Dendritic cell treated with granulocyte-macrophage colony-stimulating factor and Interleukin-4, amounts not matched to agents 40 ng/mL and 50 ng/mL, for 4 days (primary cell): Measurements from ENCODE around the gene TDRKH.
"Not testable (repeated sequence)": the region's sequence is repeated elsewhere in the genome, so short reads cannot be mapped to it uniquely, and the experiment has no call there.

Experiments
- H3K27ac Mint-ChIP-seq: one replicate; pipeline ENCODE4 v1.8.0; 2022; ENCODE audit warnings: mild to moderate bottlenecking, mixed read lengths
- H3K27me3 Mint-ChIP-seq: one replicate; pipeline ENCODE4 v1.8.0; 2022; ENCODE audit warnings: mild to moderate bottlenecking, mixed read lengths
- H3K36me3 Mint-ChIP-seq: one replicate; pipeline ENCODE4 v1.8.0; 2022; ENCODE audit warnings: low read depth, mixed read lengths
- H3K4me1 Mint-ChIP-seq: one replicate; pipeline ENCODE4 v1.8.0; 2022; ENCODE audit warnings: low read depth, mixed read lengths
- H3K4me3 Mint-ChIP-seq: one replicate; pipeline ENCODE4 v1.8.0; 2022; ENCODE audit warnings: mild to moderate bottlenecking, moderate library complexity, mixed read lengths
- H3K9me3 Mint-ChIP-seq: one replicate; pipeline ENCODE4 v1.8.0; 2022; ENCODE audit warnings: mixed read lengths
- intact Hi-C: fragments of 100-400 bp; cut with micrococcal nuclease; formaldehyde crosslinking; loops from one replicate; pipeline ENCODE4 v1.15.0; 2022

TDRKH gene

GRCh38 chr1:151776665-151777062 lies 13.6 kb downstream of the TDRKH start:
- no peaks in the 10 kb centered on the region for H3K9me3 Mint-ChIP-seq
- H3K4me1 Mint-ChIP-seq = peaks cover 39% of the 10 kb centered on the region
- no peak overlapping the region for H3K4me3 Mint-ChIP-seq
- intact Hi-C loops = no loop called here
- peaks cover 99% of the 10 kb centered on the region for H3K36me3 Mint-ChIP-seq
- no peaks in the 10 kb centered on the region for H3K27me3 Mint-ChIP-seq
- H3K27ac Mint-ChIP-seq = no peak overlapping the region

- no peak overlapping the region for H3K4me3 Mint-ChIP-seq
- no peaks in the 10 kb centered on the region for H3K27me3 Mint-ChIP-seq
- H3K36me3 Mint-ChIP-seq = peaks cover 99% of the 10 kb centered on the region
- no peaks in the 10 kb centered on the region for H3K9me3 Mint-ChIP-seq
- peaks cover 39% of the 10 kb centered on the region for H3K4me1 Mint-ChIP-seq
- peak overlapping the region; percentile 59 for H3K27ac Mint-ChIP-seq
- intact Hi-C loops = no loop called here
These were observed 14.2 kb downstream of the TDRKH start for GRCh38 chr1:151775894-151776664.

- H3K36me3 Mint-ChIP-seq = peaks cover 95% of the 10 kb centered on the region
- H3K4me3 Mint-ChIP-seq = no peak overlapping the region
- peaks cover 3% of the 10 kb centered on the region for H3K27me3 Mint-ChIP-seq
- H3K27ac Mint-ChIP-seq = no peak overlapping the region
- H3K4me1 Mint-ChIP-seq = peaks cover 37% of the 10 kb centered on the region
- no peaks in the 10 kb centered on the region for H3K9me3 Mint-ChIP-seq
- intact Hi-C loops = no loop called here
These were observed 15.9 kb downstream of the TDRKH start for GRCh38 chr1:151774256-151774922.

- H3K36me3 Mint-ChIP-seq = peaks cover 92% of the 10 kb centered on the region
These were observed 16.6 kb downstream of the TDRKH start for GRCh38 chr1:151773702-151774101.

GRCh38 chr1:151769270-151769669 lies 21.0 kb downstream of the TDRKH start:
- intact Hi-C loops = loop anchor here (10.0 kb wide), 1 partner anchor 66 kb away; the partner anchor contains the start of genes C2CD4D and RORC

More at GRCh38 chr1:151773702-151774101, 16.6 kb downstream of the TDRKH start:
- Mint-ChIP-seq H3K27ac (no peak overlapping the region), H3K9me3 (no peaks in the 10 kb centered on the region), H3K4me1 (peaks cover 38% of the 10 kb centered on the region), H3K27me3 (peaks cover 3% of the 10 kb centered on the region), H3K4me3 (no peak overlapping the region)
- intact Hi-C loops = no loop called here

GRCh38 chr1:151768351-151769066 lies 21.8 kb downstream of the TDRKH start:
- H3K9me3 Mint-ChIP-seq, H3K27me3 Mint-ChIP-seq: not testable (repeated sequence)
- H3K4me1 Mint-ChIP-seq = peaks cover 62% of the 10 kb centered on the region
- H3K27ac Mint-ChIP-seq = peak overlapping the region; percentile 76
- peaks cover 67% of the 10 kb centered on the region for H3K36me3 Mint-ChIP-seq
- intact Hi-C loops = loop anchor here (10.0 kb wide), 1 partner anchor 66 kb away; the partner anchor contains the start of genes C2CD4D and RORC
- H3K4me3 Mint-ChIP-seq = peak overlapping the region; percentile 17

More at GRCh38 chr1:151769270-151769669, 21.0 kb downstream of the TDRKH start:
- H3K36me3 Mint-ChIP-seq = peaks cover 73% of the 10 kb centered on the region
- H3K9me3 Mint-ChIP-seq, H3K4me3 Mint-ChIP-seq, H3K27me3 Mint-ChIP-seq: not testable (repeated sequence)
- peak overlapping the region; percentile 44 for H3K27ac Mint-ChIP-seq
- peaks cover 55% of the 10 kb centered on the region for H3K4me1 Mint-ChIP-seq

GRCh38 chr1:151763990-151764389 lies 26.3 kb downstream of the TDRKH start:
- Mint-ChIP-seq H3K9me3 (no peaks in the 10 kb centered on the region), H3K4me3 (peak overlapping the region; percentile 91), H3K36me3 (peaks cover 67% of the 10 kb centered on the region), H3K27ac (peak overlapping the region; percentile 94), H3K4me1 (peaks cover 55% of the 10 kb centered on the region), H3K27me3 (no peaks in the 10 kb centered on the region)
- intact Hi-C loops = loop anchor here (2.0 to 10.0 kb wide), 2 partner anchors 27 to 71 kb away; partner anchors contain the start of genes C2CD4D, RORC and TDRKH

GRCh38 chr1:151762941-151763921 lies 27.1 kb downstream of the TDRKH start, which contains the start of gene MRPL9:
Gene MRPL9 (minus strand): TSS chr1:151763496. CDS start chr1:151763479, 17 bp downstream.
- intact Hi-C loops = loop anchor here (2.0 to 10.0 kb wide), 2 partner anchors 28 to 72 kb away; partner anchors contain the start of genes C2CD4D, RORC and TDRKH
- Mint-ChIP-seq H3K4me3 (peak within 1 kb of the TSS; percentile 91), H3K27me3 (no peaks in the 10 kb centered on the region), H3K36me3 (peaks cover 74% of the 10 kb centered on the region), H3K4me1 (peaks cover 50% of the 10 kb centered on the region), H3K27ac (peak within 1 kb of the TSS; percentile 94), H3K9me3 (no peaks in the 10 kb centered on the region)

GRCh38 chr1:151760597-151761385 lies 29.5 kb downstream of the TDRKH start:
- peaks cover 62% of the 10 kb centered on the region for H3K36me3 Mint-ChIP-seq
- no peak overlapping the region for H3K4me3 Mint-ChIP-seq
- no peaks in the 10 kb centered on the region for H3K27me3 Mint-ChIP-seq
- H3K9me3 Mint-ChIP-seq = no peaks in the 10 kb centered on the region
- peaks cover 49% of the 10 kb centered on the region for H3K4me1 Mint-ChIP-seq
- no peak overlapping the region for H3K27ac Mint-ChIP-seq
- intact Hi-C loops = loop anchor here (10.0 kb wide), 1 partner anchor 74 kb away; the partner anchor contains the start of genes C2CD4D and RORC

GRCh38 chr1:151759241-151759640 lies 31.1 kb downstream of the TDRKH start:
- no peak overlapping the region for H3K4me3 Mint-ChIP-seq
- peaks cover 62% of the 10 kb centered on the region for H3K36me3 Mint-ChIP-seq
- no peaks in the 10 kb centered on the region for H3K27me3 Mint-ChIP-seq
- H3K4me1 Mint-ChIP-seq = peaks cover 37% of the 10 kb centered on the region
- no peak overlapping the region for H3K27ac Mint-ChIP-seq
- H3K9me3 Mint-ChIP-seq = no peaks in the 10 kb centered on the region
- intact Hi-C loops = no loop called here

GRCh38 chr1:151756291-151756690 lies 34.0 kb downstream of the TDRKH start:
- Mint-ChIP-seq H3K4me3 (no peak overlapping the region), H3K9me3 (no peaks in the 10 kb centered on the region), H3K27ac (no peak overlapping the region), H3K36me3 (peaks cover 43% of the 10 kb centered on the region), H3K27me3 (peaks cover 12% of the 10 kb centered on the region), H3K4me1 (peaks cover 13% of the 10 kb centered on the region)
- intact Hi-C loops = no loop called here

- H3K27ac Mint-ChIP-seq = no peak overlapping the region
- intact Hi-C loops = no loop called here
- peaks cover 37% of the 10 kb centered on the region for H3K27me3 Mint-ChIP-seq
- peaks cover 20% of the 10 kb centered on the region for H3K9me3 Mint-ChIP-seq
- peaks cover 10% of the 10 kb centered on the region for H3K4me1 Mint-ChIP-seq
- H3K36me3 Mint-ChIP-seq = no peaks in the 10 kb centered on the region
- H3K4me3 Mint-ChIP-seq = no peak overlapping the region
These were observed 48.8 kb downstream of the TDRKH start for GRCh38 chr1:151741516-151741915.
